Endothelial cell of umbilical vein (primary cell): ENCODE results near the gene TGFBR2. TPM values are rescaled to one million over a fixed set of nuclear protein-coding genes. Genes with fewer than 3 reads are reported as not detected.

Experiments
- BruUV-seq: library from RNA; stranded (reverse); fragments of 400-500 nt; replicated peaks from 2 replicates; lab custom pipeline; 2021; lab: Mats Ljungman, UMichigan
- CTCF ChIA-PET: fragments of 300-600, 350-600 bp; sonication (Branson Sonifier 250); formaldehyde crosslinking; loops from one replicate; lab custom pipeline; 2021; ENCODE audit warnings: antibody characterized with exemption, inconsistent platforms; lab: Charles Lee
- POLR2A ChIA-PET: fragments of 300-600, 350-600 bp; sonication (Branson Sonifier 250); formaldehyde crosslinking; loops from one replicate; lab custom pipeline; 2021; ENCODE audit warnings: antibody characterized with exemption, inconsistent platforms; lab: Charles Lee
- DNase-seq: peaks from one replicate; pipeline ENCODE4 v3.0.0-alpha.2; 2011; ENCODE audit warnings: low read depth, low spot score
- FAIRE-seq: peaks from 2 replicates; lab custom pipeline; 2011; peaks lifted over from hg19 to GRCh38; lab: Jason Lieb, UNC
- H2AFZ ChIP-seq: 2 replicates; pipeline ENCODE4 v1.6.0; 2012; ENCODE audit warnings: low read depth, low read length, control low read depth, inconsistent platforms
- H3K27ac ChIP-seq: 2 replicates; pipeline ENCODE4 v1.5.1; 2011; ENCODE audit warnings: low read depth, mild to moderate bottlenecking, control low read depth, low read length, moderate library complexity; ENCODE audit not compliant: insufficient read depth
- H3K27me3 ChIP-seq, 2 experiments: 2 replicates each; pipeline versions ENCODE4 v1.6.0 to v1.6.1; 2011; ENCODE audit warnings: low read length in 2 of 2, mixed read lengths in 1 of 2; ENCODE audit not compliant: control insufficient read depth in 2 of 2, insufficient read depth in 2 of 2
- H3K36me3 ChIP-seq, 2 experiments: 2 replicates in 1 of 2; 3 replicates in 1 of 2; pipeline ENCODE4 v1.5.1; 2011; ENCODE audit warnings: low read length in 2 of 2, mild to moderate bottlenecking in 1 of 2, moderate library complexity in 1 of 2; ENCODE audit not compliant: control insufficient read depth in 2 of 2, insufficient read depth in 2 of 2; ENCODE audit errors: extremely low read depth in 1 of 2
- H3K4me1 ChIP-seq: 3 replicates; pipeline ENCODE4 v1.5.1; 2011; ENCODE audit warnings: mild to moderate bottlenecking, low read length; ENCODE audit not compliant: control insufficient read depth, insufficient read depth; ENCODE audit errors: extremely low read depth
- H3K4me2 ChIP-seq: 2 replicates; pipeline ENCODE4 v1.6.1; 2011; ENCODE audit warnings: low read length, control low read depth, mixed read lengths; ENCODE audit not compliant: insufficient read depth
- H3K4me3 ChIP-seq, 3 experiments: fragments of 200-600 bp in 1 of 3; sonication (generic), shearing (Covaris generic) in 1 of 3; replicated peaks in 1 of 3; 2 replicates each; pipeline ENCODE4 v1.5.1; 2011 to 2016; ENCODE audit warnings: control low read depth in 3 of 3, low read length in 3 of 3, mild to moderate bottlenecking in 2 of 3, inconsistent platforms in 1 of 3, low read depth in 1 of 3, moderate library complexity in 1 of 3; ENCODE audit not compliant: insufficient read depth in 1 of 3
- H3K79me2 ChIP-seq: 2 replicates; pipeline ENCODE4 v1.6.0; 2012; ENCODE audit warnings: low read length, inconsistent platforms; ENCODE audit not compliant: control insufficient read depth, insufficient read depth
- H3K9ac ChIP-seq: replicated peaks from 2 replicates; pipeline ENCODE3; 2011; ENCODE audit warnings: low read length, control low read depth; ENCODE audit not compliant: insufficient read depth; ENCODE audit errors: extremely low read depth
- H3K9me1 ChIP-seq: replicated peaks from 3 replicates; pipeline ENCODE4 v1.6.0; 2011; ENCODE audit warnings: mild to moderate bottlenecking, low read length; ENCODE audit not compliant: control insufficient read depth, insufficient read depth; ENCODE audit errors: extremely low read depth
- H3K9me3 ChIP-seq: replicated peaks from 2 replicates; pipeline ENCODE4 v1.5.1; 2012; ENCODE audit warnings: low read length, inconsistent platforms; ENCODE audit not compliant: control insufficient read depth, insufficient read depth
- H4K20me1 ChIP-seq: replicated peaks from 2 replicates; pipeline ENCODE3; 2011; ENCODE audit warnings: mild to moderate bottlenecking, low read length; ENCODE audit not compliant: control insufficient read depth, insufficient read depth; ENCODE audit errors: extremely low read depth
- EZH2 ChIP-seq: IDR thresholded peaks from 2 replicates; pipeline ENCODE4 v1.6.1; 2012; ENCODE audit warnings: borderline replicate concordance, low read depth, mild to moderate bottlenecking, moderate library complexity, low read length, inconsistent platforms; ENCODE audit not compliant: severe bottlenecking
- FOS ChIP-seq: IDR thresholded peaks from 2 replicates; pipeline ENCODE4 v1.6.1; 2011; ENCODE audit warnings: mild to moderate bottlenecking, low read length, moderate library complexity, borderline replicate concordance; ENCODE audit not compliant: insufficient read depth
- GATA2 ChIP-seq: IDR thresholded peaks from 2 replicates; pipeline ENCODE4 v1.7.0; 2011; ENCODE audit warnings: low read depth, mild to moderate bottlenecking, moderate library complexity, mixed read lengths, low read length; ENCODE audit not compliant: insufficient read length, insufficient read depth
- JUN ChIP-seq: IDR thresholded peaks from 2 replicates; pipeline ENCODE4 v1.6.1; 2011; ENCODE audit warnings: borderline replicate concordance, low read depth; ENCODE audit not compliant: insufficient read length, insufficient read depth
- MYC ChIP-seq: IDR thresholded peaks from one replicate; pipeline ENCODE4 v1.6.1; 2011; ENCODE audit warnings: mild to moderate bottlenecking, low read depth, low read length
- POLR2A ChIP-seq: IDR thresholded peaks from 2 replicates; pipeline ENCODE4 v1.6.1; 2012; ENCODE audit warnings: low read depth, mild to moderate bottlenecking, control low read depth, low read length
- POLR2AphosphoS5 ChIP-seq: IDR thresholded peaks from 2 replicates; pipeline ENCODE4 v1.6.1; 2012; ENCODE audit warnings: low read depth, mild to moderate bottlenecking, control low read depth, low read length, moderate library complexity; ENCODE audit not compliant: insufficient read depth
- dilution Hi-C: fragments of 300-500 bp; cut with MboI; formaldehyde crosslinking; loops from one replicate; pipeline ENCODE4 v1.15.0; 2019; ENCODE audit warnings: low sequenced_read_pairs; ENCODE audit not compliant: extremely low pct_ligation_motif_present
- intact Hi-C: fragments of 100-400 bp; cut with micrococcal nuclease; formaldehyde crosslinking; loops from one replicate; pipeline ENCODE4 v1.10.0; 2022
- polyA plus RNA-seq, 4 experiments: library from polyadenylated mRNA; depleted of rRNA in 3 of 4; stranded (reverse) in 3 of 4; unstranded in 1 of 4; fragments of >200 nt; gene quantifications; 2 replicates each; pipeline versions ENCODE4 v1.2.1 to v1.2.3, GENCODE V29; 2011 to 2012; ENCODE audit warnings: missing spikeins in 1 of 4
- total RNA-seq: library from RNA; stranded (reverse); gene quantifications from 2 replicates; pipeline ENCODE4 v1.2.3, GENCODE V29; 2021
- TF ChIP-seq, protein P1 (sequence below): IDR thresholded peaks from 2 replicates; pipeline ENCODE4 v1.6.1; 2011; ENCODE audit not compliant: insufficient read depth, insufficient read length
- TF ChIP-seq, protein P2 (sequence below), 2 donors: IDR thresholded peaks; 1 replicate in 1 of 2; 2 replicates in 1 of 2; pipeline ENCODE4 v1.5.1; 2011; ENCODE audit warnings: low read length in 2 of 2, mild to moderate bottlenecking in 2 of 2, moderate library complexity in 2 of 2, control low read depth in 1 of 2, inconsistent platforms in 1 of 2, low read depth in 1 of 2; ENCODE audit not compliant: insufficient read depth in 1 of 2; ENCODE audit errors: extremely low read depth in 1 of 2

TGFBR2 gene
- total and polyA plus RNA-seq, 2 donors (not counting 3 experiments of a cell fraction or from before 2014, with no cell fraction given) = 227 to 250 TPM

DNA sequence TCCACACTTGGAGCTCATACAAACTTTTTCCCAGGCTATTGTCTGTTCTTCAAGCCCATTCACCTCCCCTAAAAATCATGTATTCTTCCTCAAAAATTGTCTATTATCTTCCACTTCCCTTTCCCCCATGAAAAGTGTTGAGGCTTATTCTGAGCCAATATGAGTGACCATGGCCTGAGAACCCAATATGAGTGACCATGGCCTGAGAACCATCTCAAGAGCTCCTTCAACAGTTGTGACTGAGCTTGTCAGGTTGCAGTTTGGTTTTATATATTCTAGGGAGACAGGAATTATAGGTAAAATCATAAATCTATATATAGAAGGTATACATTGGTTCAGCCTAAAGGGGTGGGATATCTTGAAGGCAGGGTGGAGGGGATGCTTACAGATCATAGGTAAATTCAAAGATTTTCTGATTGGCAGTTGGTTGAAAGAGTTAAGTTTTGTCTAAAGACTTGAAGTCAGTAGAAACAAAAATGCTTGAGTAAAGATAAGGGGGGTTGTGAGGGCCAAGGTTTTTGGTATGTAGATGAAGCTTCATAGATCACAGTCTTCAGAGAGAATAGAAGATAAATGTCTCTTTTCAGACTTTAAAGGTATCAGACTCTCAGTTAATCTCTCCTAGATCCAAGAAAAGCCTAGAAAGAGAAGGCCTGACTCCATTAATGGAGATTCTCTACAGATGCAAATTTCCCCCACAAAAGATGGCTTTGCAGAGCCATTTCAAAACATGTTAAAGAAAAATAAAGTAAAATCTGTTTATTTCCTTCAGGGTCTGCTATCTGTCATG lies 95.8 kb downstream of the TGFBR2 start:
- intact Hi-C loops (loop anchor here (5.0 kb wide), 1 partner anchor 475 kb away; no protein-coding TSS in a partner anchor), dilution Hi-C loops (no loop called here)
- H3K4me3 ChIP-seq = no peak overlapping the region
- H3K4me1 ChIP-seq = peaks cover 14% of the 10 kb centered on the region
- no peaks in the 10 kb centered on the region for H3K9me3 ChIP-seq
- POLR2A ChIA-PET = no interaction called here
- H3K27ac ChIP-seq = no peak overlapping the region
- peaks cover 0 to 10% of the 10 kb centered on the region in 2 experiments for H3K36me3 ChIP-seq
- H3K4me2 ChIP-seq = no peak overlapping the region
- no peak overlapping the region for H2AFZ ChIP-seq
- no peak overlapping the region for H3K9ac ChIP-seq
- FAIRE-seq (no peak), DNase-seq (no peak)
- no peaks in the 10 kb centered on the region for H3K27me3 ChIP-seq
- BruUV-seq = no TSS peak
- H4K20me1 ChIP-seq = no peaks in the 10 kb centered on the region
- no peaks in the 10 kb centered on the region for H3K9me1 ChIP-seq
- H3K79me2 ChIP-seq = no peaks in the 10 kb centered on the region
- TF ChIP-seq POLR2A (no peak), POLR2AphosphoS5 (no peak), GATA2 (no peak), EZH2 (no peak), JUN (no peak), MYC (no peak), FOS (no peak)
- TF ChIP-seq, protein P1, sequence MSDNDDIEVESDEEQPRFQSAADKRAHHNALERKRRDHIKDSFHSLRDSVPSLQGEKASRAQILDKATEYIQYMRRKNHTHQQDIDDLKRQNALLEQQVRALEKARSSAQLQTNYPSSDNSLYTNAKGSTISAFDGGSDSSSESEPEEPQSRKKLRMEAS = no peak
- TF ChIP-seq, protein P2, sequence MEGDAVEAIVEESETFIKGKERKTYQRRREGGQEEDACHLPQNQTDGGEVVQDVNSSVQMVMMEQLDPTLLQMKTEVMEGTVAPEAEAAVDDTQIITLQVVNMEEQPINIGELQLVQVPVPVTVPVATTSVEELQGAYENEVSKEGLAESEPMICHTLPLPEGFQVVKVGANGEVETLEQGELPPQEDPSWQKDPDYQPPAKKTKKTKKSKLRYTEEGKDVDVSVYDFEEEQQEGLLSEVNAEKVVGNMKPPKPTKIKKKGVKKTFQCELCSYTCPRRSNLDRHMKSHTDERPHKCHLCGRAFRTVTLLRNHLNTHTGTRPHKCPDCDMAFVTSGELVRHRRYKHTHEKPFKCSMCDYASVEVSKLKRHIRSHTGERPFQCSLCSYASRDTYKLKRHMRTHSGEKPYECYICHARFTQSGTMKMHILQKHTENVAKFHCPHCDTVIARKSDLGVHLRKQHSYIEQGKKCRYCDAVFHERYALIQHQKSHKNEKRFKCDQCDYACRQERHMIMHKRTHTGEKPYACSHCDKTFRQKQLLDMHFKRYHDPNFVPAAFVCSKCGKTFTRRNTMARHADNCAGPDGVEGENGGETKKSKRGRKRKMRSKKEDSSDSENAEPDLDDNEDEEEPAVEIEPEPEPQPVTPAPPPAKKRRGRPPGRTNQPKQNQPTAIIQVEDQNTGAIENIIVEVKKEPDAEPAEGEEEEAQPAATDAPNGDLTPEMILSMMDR (IDR thresholded peaks at IDR 0.05; ENCODE audit: extremely low read depth in 1 of 2, insufficient read depth in 1 of 2, low read depth in 1 of 2, low read length in 2 of 2) = no peak
- CTCF ChIA-PET = interaction anchor here (0.7 to 1.7 kb wide), 4 partner anchors 20 to 690 kb away, joined by 3 to 5 read pairs (median 4); no protein-coding TSS in a partner anchor
